Natural killer cell (primary cell): Measurements from ENCODE around the gene ANKRD17. TPM values are rescaled to one million over a fixed set of nuclear protein-coding genes. Genes with fewer than 3 reads are reported as not detected.
"Not testable (repeated sequence)": the region's sequence is repeated elsewhere in the genome, so short reads cannot be mapped to it uniquely, and the experiment has no call there.

Experiments used
- ATAC-seq, 3 donors: fragments of 150-1000 bp in 2 of 3; fragments of 200-7000 bp in 1 of 3; cut with Tn5 transposase; 1 replicate in 1 of 3; 2 replicates in 2 of 3; pipeline ENCODE4 v1.10.0; 2021; ENCODE audit warnings: mild to moderate bottlenecking in 2 of 3, moderate library complexity in 2 of 3
- DNase-seq, 2 donors: peaks; one replicate each; pipeline versions ENCODE4 v3.0.0 to v3.0.0-alpha.2; 2013 to 2021; ENCODE audit warnings: mixed read lengths in 1 of 2
- H3K27ac ChIP-seq: one replicate; pipeline ENCODE4 v1.5.1; 2013; ENCODE audit warnings: mild to moderate bottlenecking, low read length
- H3K27me3 ChIP-seq: one replicate; pipeline ENCODE4 v1.6.1; 2013; ENCODE audit warnings: low read length; ENCODE audit not compliant: control insufficient read depth, insufficient read depth
- H3K36me3 ChIP-seq: one replicate; pipeline ENCODE4 v1.6.1; 2013; ENCODE audit warnings: low read length; ENCODE audit not compliant: control insufficient read depth, insufficient read depth
- H3K4me1 ChIP-seq: one replicate; pipeline ENCODE4 v1.6.1; 2013; ENCODE audit warnings: low read length; ENCODE audit not compliant: control insufficient read depth, insufficient read depth
- H3K4me3 ChIP-seq: one replicate; pipeline ENCODE4 v1.5.1; 2013; ENCODE audit warnings: low read length
- H3K9me3 ChIP-seq: one replicate; pipeline ENCODE4 v1.6.1; 2013; ENCODE audit warnings: low read length; ENCODE audit not compliant: control insufficient read depth, insufficient read depth
- H3K27ac Mint-ChIP-seq, 2 donors: one replicate each; pipeline ENCODE4 v1.8.0; 2022; ENCODE audit warnings: mild to moderate bottlenecking in 2 of 2, mixed read lengths in 2 of 2, moderate library complexity in 1 of 2
- H3K27me3 Mint-ChIP-seq, 2 donors: one replicate each; pipeline ENCODE4 v1.8.0; 2022; ENCODE audit warnings: low read depth in 2 of 2, mixed read lengths in 2 of 2
- H3K36me3 Mint-ChIP-seq: one replicate; pipeline ENCODE4 v1.8.0; 2022; ENCODE audit warnings: mixed read lengths
- H3K4me1 Mint-ChIP-seq, 2 donors: one replicate each; pipeline ENCODE4 v1.8.0; 2022; ENCODE audit warnings: mixed read lengths in 2 of 2
- H3K4me3 Mint-ChIP-seq: one replicate; pipeline ENCODE4 v1.8.0; 2022; ENCODE audit warnings: mild to moderate bottlenecking, moderate library complexity, mixed read lengths
- H3K9me3 Mint-ChIP-seq, 2 donors: one replicate each; pipeline ENCODE4 v1.8.0; 2022; ENCODE audit warnings: mixed read lengths in 2 of 2
- CTCF ChIP-seq: fragments of 200-600 bp; IDR thresholded peaks from one replicate; pipeline ENCODE4 v1.8.0; 2022; ENCODE audit warnings: antibody characterized with exemption
- WGBS: methylation state at CpG from one replicate; pipeline ENCODE4 v1.1.7; 2013; ENCODE audit warnings: missing lambda C conversion rate; ENCODE audit not compliant: insufficient coverage; 5-methylcytosine and 5-hydroxymethylcytosine counted together
- intact Hi-C: fragments of 100-400 bp; cut with micrococcal nuclease; formaldehyde crosslinking; loops from one replicate; pipeline ENCODE4 v1.14.2; 2022
- total RNA-seq, 4 donors: library from RNA; stranded (reverse); fragments of 120-200 nt in 1 of 4; gene quantifications; one replicate each; pipeline versions ENCODE4 v1.2.3 to v1.2.4, GENCODE V29; 2013 to 2022

The ANKRD17 gene
- total RNA-seq, 3 donors from 2014 or later (not counting 1 experiment from before 2014, with no cell fraction given), result 51.8 to 70.2 (median 63.0) TPM

- H3K9me3 ChIP-seq, result no peaks in the 10 kb centered on the region
- H3K4me3 ChIP-seq, result no peak overlapping the region
- DNase-seq (no peak), ATAC-seq (no peak)
- peaks cover 36 to 51% of the 10 kb centered on the region in 2 donors for H3K4me1 Mint-ChIP-seq
- H3K4me3 Mint-ChIP-seq, result no peak overlapping the region
- no peak overlapping the region for H3K27ac ChIP-seq
- no peaks in the 10 kb centered on the region for H3K27me3 Mint-ChIP-seq
- peak overlapping the region; percentile 6 to 45 for H3K27ac Mint-ChIP-seq
- peaks cover 14% of the 10 kb centered on the region for H3K36me3 ChIP-seq
- no peaks in the 10 kb centered on the region for H3K36me3 Mint-ChIP-seq
- H3K9me3 Mint-ChIP-seq, result no peaks in the 10 kb centered on the region
- no CpG with 5 or more reads among the region's 1 CpG for WGBS
- no peak for TF ChIP-seq CTCF
- no peaks in the 10 kb centered on the region for H3K4me1 ChIP-seq
- H3K27me3 ChIP-seq, result no peaks in the 10 kb centered on the region
- intact Hi-C loops, result no loop called here
These were observed 23.9 kb downstream of the ANKRD17 start for GRCh38 chr4:73234712-73235111.

- H3K4me3 ChIP-seq, result no peak overlapping the region
- Mint-ChIP-seq H3K27ac (peak overlapping the region; percentile 23 to 65), H3K4me3 (no peak overlapping the region), H3K9me3 (no peaks in the 10 kb centered on the region), H3K36me3 (no peaks in the 10 kb centered on the region), H3K27me3 (no peaks in the 10 kb centered on the region), H3K4me1 (peaks cover 13 to 31% of the 10 kb centered on the region in 2 donors)
- ATAC-seq, result no peak
- H3K36me3 ChIP-seq, result peaks cover 14% of the 10 kb centered on the region
- H3K4me1 ChIP-seq, result no peaks in the 10 kb centered on the region
- intact Hi-C loops, result no loop called here
- no peak for TF ChIP-seq CTCF
- 98% methylated on average over 6 of the region's 8 CpGs for WGBS
- no peaks in the 10 kb centered on the region for H3K27me3 ChIP-seq
- no peak for DNase-seq
- H3K9me3 ChIP-seq, result no peaks in the 10 kb centered on the region
- H3K27ac ChIP-seq, result no peak overlapping the region
These were observed 26.8 kb downstream of the ANKRD17 start for GRCh38 chr4:73231518-73232487.

- intact Hi-C loops, result no loop called here
- Histone ChIP-seq H3K36me3 (peaks cover 14% of the 10 kb centered on the region), H3K27ac (no peak overlapping the region), H3K4me3 (no peak overlapping the region), H3K9me3 (no peaks in the 10 kb centered on the region), H3K4me1 (no peaks in the 10 kb centered on the region), H3K27me3 (no peaks in the 10 kb centered on the region)
- H3K9me3 Mint-ChIP-seq, result no peaks in the 10 kb centered on the region
- no peak for TF ChIP-seq CTCF
- no peaks in the 10 kb centered on the region for H3K27me3 Mint-ChIP-seq
- H3K36me3 Mint-ChIP-seq, result no peaks in the 10 kb centered on the region
- H3K4me1 Mint-ChIP-seq, result peaks cover 10 to 29% of the 10 kb centered on the region in 2 donors
- peak overlapping the region; percentile 7 to 65 for H3K27ac Mint-ChIP-seq
- no peak overlapping the region for H3K4me3 Mint-ChIP-seq
- WGBS, result 95% methylated on average over 2 of the region's 3 CpGs
- ATAC-seq, result no peak
- DNase-seq, result no peak
These were observed 27.6 kb downstream of the ANKRD17 start for GRCh38 chr4:73230865-73231517.

- H3K27ac Mint-ChIP-seq, result not testable (repeated sequence)
These were observed 29.8 kb downstream of the ANKRD17 start for GRCh38 chr4:73228800-73229199.

More at GRCh38 chr4:73228800-73229199, 29.8 kb downstream of the ANKRD17 start:
- DNase-seq, H3K36me3 Mint-ChIP-seq, H3K9me3 ChIP-seq, H3K4me1 ChIP-seq, H3K4me3 Mint-ChIP-seq, H3K27me3 Mint-ChIP-seq, H3K4me3 ChIP-seq, H3K9me3 Mint-ChIP-seq, H3K27ac ChIP-seq, H3K36me3 ChIP-seq, H3K27me3 ChIP-seq, ATAC-seq, intact Hi-C loops: not testable (repeated sequence)
- peaks cover 15 to 23% of the 10 kb centered on the region in 2 donors for H3K4me1 Mint-ChIP-seq
- 100% methylated on average over 2 of the region's 6 CpGs for WGBS
